HG02610 (cell line): ENCODE data around the gene HDAC10.

ENCODE experiments used
- ATAC-seq: cut with Tn5 transposase; IDR thresholded peaks from one replicate; pipeline ENCODE4 v1.9.1; 2021; ENCODE audit warnings: mild to moderate bottlenecking, moderate library complexity; ENCODE audit not compliant: unreplicated experiment

HDAC10 gene

GRCh38 chr22:50250555-50251476 lies at the start of gene HDAC10:
Gene HDAC10 (minus strand): TSS chr22:50251265. CDS start chr22:50251032, 233 bp downstream.
- ATAC-seq: peak; percentile 54

GRCh38 chr22:50300620-50301257 lies 49.7 kb upstream of the HDAC10 start:
- no peak for ATAC-seq

GRCh38 chr22:50299785-50300619 lies 48.9 kb upstream of the HDAC10 start:
- ATAC-seq: no peak

GRCh38 chr22:50298937-50299784 lies 48.1 kb upstream of the HDAC10 start:
- no peak for ATAC-seq

- no peak for ATAC-seq
These were observed 47.2 kb upstream of the HDAC10 start for GRCh38 chr22:50298266-50298637.

- ATAC-seq: no peak
These were observed 46.6 kb upstream of the HDAC10 start for GRCh38 chr22:50297510-50298265.

GRCh38 chr22:50296658-50297490 lies 45.8 kb upstream of the HDAC10 start:
- ATAC-seq: no peak

- no peak for ATAC-seq
These were observed 43.2 kb upstream of the HDAC10 start for GRCh38 chr22:50294319-50294656.

- ATAC-seq: no peak
These were observed 42.6 kb upstream of the HDAC10 start for GRCh38 chr22:50293441-50294318.

GRCh38 chr22:50292643-50293440 lies 41.8 kb upstream of the HDAC10 start:
- no peak for ATAC-seq

- no peak for ATAC-seq
These were observed 39.0 kb upstream of the HDAC10 start for GRCh38 chr22:50289942-50290630.

- no peak for ATAC-seq
These were observed 38.3 kb upstream of the HDAC10 start for GRCh38 chr22:50289151-50289941.

GRCh38 chr22:50287731-50288130 lies 36.7 kb upstream of the HDAC10 start:
- no peak for ATAC-seq

- no peak for ATAC-seq
These were observed 35.7 kb upstream of the HDAC10 start for GRCh38 chr22:50286701-50287318.

GRCh38 chr22:50286275-50286674 lies 35.2 kb upstream of the HDAC10 start:
- no peak for ATAC-seq
